ENCODE results near the gene PGM2. TPM values are rescaled to one million over a fixed set of nuclear protein-coding genes. Genes with fewer than 3 reads are reported as not detected.

Gene PGM2
- total RNA-seq, 1 donor from 2014 or later = 43.0 TPM

GRCh38 chr4:37896206-37896860 is 69.8 kb downstream of the PGM2 start:
- no peak overlapping the region for H3K27ac Mint-ChIP-seq
- H3K9me3 Mint-ChIP-seq = no peaks in the 10 kb centered on the region
- H3K36me3 Mint-ChIP-seq (ENCODE audit: low read depth) = peaks cover 5% of the 10 kb centered on the region
- intact Hi-C loops (cut with micrococcal nuclease) = no loop called here
- DNase-seq (ENCODE audit: low spot score) = no peak
- peaks cover 3% of the 10 kb centered on the region for H3K27me3 Mint-ChIP-seq (ENCODE audit: insufficient read depth)
- H3K4me3 Mint-ChIP-seq = no peak overlapping the region
- H3K4me1 Mint-ChIP-seq (ENCODE audit: low read depth) = peaks cover 53% of the 10 kb centered on the region

DNA sequence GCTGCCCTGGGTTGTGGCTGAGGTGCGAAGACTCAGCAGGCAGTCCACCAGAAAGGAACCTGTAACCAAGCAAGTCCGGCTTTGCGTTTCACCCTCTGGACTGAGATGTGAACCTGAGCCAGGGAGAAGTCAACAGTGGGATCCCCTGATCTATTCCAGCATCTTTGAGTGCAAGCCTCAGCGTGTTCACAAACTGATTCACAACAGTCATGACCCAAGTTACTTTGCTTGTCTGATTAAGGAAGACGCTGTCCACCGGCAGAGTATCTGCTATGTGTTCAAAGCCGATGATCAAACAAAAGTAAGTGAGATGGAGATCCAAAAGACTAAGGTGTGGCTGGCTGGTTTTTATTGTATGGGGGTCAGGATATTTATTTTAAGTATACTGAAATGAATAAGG is 75.7 kb downstream of the PGM2 start:
- H3K27ac Mint-ChIP-seq = no peak overlapping the region
- H3K27me3 Mint-ChIP-seq (ENCODE audit: insufficient read depth) = no peaks in the 10 kb centered on the region
- H3K4me1 Mint-ChIP-seq (ENCODE audit: low read depth) = peaks cover 20% of the 10 kb centered on the region
- intact Hi-C loops (cut with micrococcal nuclease) = no loop called here
- H3K9me3 Mint-ChIP-seq = no peaks in the 10 kb centered on the region
- no peak overlapping the region for H3K4me3 Mint-ChIP-seq
- H3K36me3 Mint-ChIP-seq (ENCODE audit: low read depth) = peaks cover 20% of the 10 kb centered on the region
- no peak for DNase-seq (ENCODE audit: low spot score)

GRCh38 chr4:37902738-37903693 is 76.5 kb downstream of the PGM2 start:
- H3K4me1 Mint-ChIP-seq (ENCODE audit: low read depth) = peaks cover 15% of the 10 kb centered on the region
- no peak for DNase-seq (ENCODE audit: low spot score)
- intact Hi-C loops (cut with micrococcal nuclease) = no loop called here
- peaks cover 22% of the 10 kb centered on the region for H3K36me3 Mint-ChIP-seq (ENCODE audit: low read depth)
- H3K27me3 Mint-ChIP-seq (ENCODE audit: insufficient read depth) = no peaks in the 10 kb centered on the region
- H3K4me3 Mint-ChIP-seq = no peak overlapping the region
- H3K9me3 Mint-ChIP-seq = no peaks in the 10 kb centered on the region
- H3K27ac Mint-ChIP-seq = no peak overlapping the region

- Mint-ChIP-seq H3K27ac (no peak overlapping the region), H3K4me1 (ENCODE audit: low read depth) (peaks cover 12% of the 10 kb centered on the region), H3K36me3 (ENCODE audit: low read depth) (peaks cover 22% of the 10 kb centered on the region), H3K9me3 (no peaks in the 10 kb centered on the region), H3K27me3 (ENCODE audit: insufficient read depth) (no peaks in the 10 kb centered on the region), H3K4me3 (no peak overlapping the region)
- no peak for DNase-seq (ENCODE audit: low spot score)
- intact Hi-C loops (cut with micrococcal nuclease) = no loop called here
These were observed 77.4 kb downstream of the PGM2 start for GRCh38 chr4:37903901-37904300.

DNA sequence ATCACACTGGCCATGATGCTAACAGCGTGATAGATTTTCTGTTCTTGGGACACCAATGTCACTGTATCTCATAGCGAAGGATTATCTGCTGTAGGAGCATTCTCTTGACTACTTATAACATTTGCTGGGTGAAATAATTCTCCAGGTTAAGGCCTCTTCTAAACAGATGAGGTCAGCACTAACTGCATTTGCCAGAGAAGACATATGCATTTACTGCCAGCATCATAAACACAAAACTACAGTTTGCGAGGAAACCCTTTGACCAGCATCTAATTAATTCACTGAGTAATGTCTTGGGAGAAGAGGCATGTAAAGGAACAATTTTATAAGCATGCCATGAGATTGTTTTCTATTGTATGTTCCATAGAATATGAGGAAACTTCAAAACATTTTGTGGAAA is 78.3 kb downstream of the PGM2 start:
- peaks cover 19% of the 10 kb centered on the region for H3K36me3 Mint-ChIP-seq (ENCODE audit: low read depth)

DNA sequence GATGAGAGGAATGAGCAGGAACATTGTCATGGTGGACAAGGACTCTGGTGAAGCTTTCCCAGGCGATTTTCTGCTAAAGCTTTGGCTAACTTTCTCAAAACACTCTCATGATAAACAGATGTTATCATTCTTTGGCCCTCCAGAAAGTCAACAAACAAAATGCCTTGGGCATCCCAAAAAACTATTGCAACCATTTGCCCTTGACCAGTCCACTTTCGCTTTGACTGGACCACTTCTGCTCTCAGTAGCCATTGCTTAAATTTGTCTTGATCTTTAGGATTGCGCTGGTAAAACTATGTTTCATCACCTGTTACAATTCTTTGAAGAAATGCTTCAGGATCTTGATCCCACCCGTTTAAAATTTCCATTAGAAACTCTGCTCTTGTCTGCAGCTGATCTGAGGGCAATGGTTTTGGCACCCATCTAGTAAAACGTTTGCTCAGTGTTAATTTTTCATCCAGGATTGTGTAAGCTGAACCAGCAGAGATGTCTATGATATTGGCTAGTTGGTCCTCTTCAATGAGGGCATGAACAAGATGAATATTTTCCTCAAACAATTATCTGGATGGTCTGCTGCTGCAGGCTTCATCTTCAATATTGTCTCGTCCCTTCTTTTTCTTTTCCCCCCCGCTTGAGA is 79.2 kb downstream of the PGM2 start:
- intact Hi-C loops (cut with micrococcal nuclease) = no loop called here
- Mint-ChIP-seq H3K4me3 (no peak overlapping the region), H3K36me3 (ENCODE audit: low read depth) (peaks cover 17% of the 10 kb centered on the region)

More for the DNA sequence above, 78.3 kb downstream of the PGM2 start:
- H3K27me3 Mint-ChIP-seq (ENCODE audit: insufficient read depth) = no peaks in the 10 kb centered on the region
- no peak overlapping the region for H3K27ac Mint-ChIP-seq
- intact Hi-C loops (cut with micrococcal nuclease) = no loop called here
- H3K4me3 Mint-ChIP-seq = no peak overlapping the region
- H3K4me1 Mint-ChIP-seq (ENCODE audit: low read depth) = peaks cover 5% of the 10 kb centered on the region
- no peak for DNase-seq (ENCODE audit: low spot score)
- no peaks in the 10 kb centered on the region for H3K9me3 Mint-ChIP-seq

GRCh38 chr4:37908488-37909331 is 82.2 kb downstream of the PGM2 start:
- no peak overlapping the region for H3K27ac Mint-ChIP-seq
- H3K4me1 Mint-ChIP-seq (ENCODE audit: low read depth) = peaks cover 2% of the 10 kb centered on the region
- peaks cover 7% of the 10 kb centered on the region for H3K36me3 Mint-ChIP-seq (ENCODE audit: low read depth)
- no peak for DNase-seq (ENCODE audit: low spot score)
- no peak overlapping the region for H3K4me3 Mint-ChIP-seq
- intact Hi-C loops (cut with micrococcal nuclease) = no loop called here
- no peaks in the 10 kb centered on the region for H3K27me3 Mint-ChIP-seq (ENCODE audit: insufficient read depth)
- no peaks in the 10 kb centered on the region for H3K9me3 Mint-ChIP-seq

More for the DNA sequence above, 79.2 kb downstream of the PGM2 start:
- Mint-ChIP-seq H3K9me3 (no peaks in the 10 kb centered on the region), H3K27ac (no peak overlapping the region), H3K4me1 (ENCODE audit: low read depth) (peaks cover 5% of the 10 kb centered on the region), H3K27me3 (ENCODE audit: insufficient read depth) (no peaks in the 10 kb centered on the region)
- no peak for DNase-seq (ENCODE audit: low spot score)

- Mint-ChIP-seq H3K27ac (no peak overlapping the region), H3K27me3 (ENCODE audit: insufficient read depth) (no peaks in the 10 kb centered on the region), H3K4me3 (no peak overlapping the region), H3K36me3 (ENCODE audit: low read depth) (peaks cover 7% of the 10 kb centered on the region), H3K9me3 (no peaks in the 10 kb centered on the region), H3K4me1 (ENCODE audit: low read depth) (no peaks in the 10 kb centered on the region)
- intact Hi-C loops (cut with micrococcal nuclease) = no loop called here
- no peak for DNase-seq (ENCODE audit: low spot score)
These were observed 83.0 kb downstream of the PGM2 start for GRCh38 chr4:37909332-37910090.

DNA sequence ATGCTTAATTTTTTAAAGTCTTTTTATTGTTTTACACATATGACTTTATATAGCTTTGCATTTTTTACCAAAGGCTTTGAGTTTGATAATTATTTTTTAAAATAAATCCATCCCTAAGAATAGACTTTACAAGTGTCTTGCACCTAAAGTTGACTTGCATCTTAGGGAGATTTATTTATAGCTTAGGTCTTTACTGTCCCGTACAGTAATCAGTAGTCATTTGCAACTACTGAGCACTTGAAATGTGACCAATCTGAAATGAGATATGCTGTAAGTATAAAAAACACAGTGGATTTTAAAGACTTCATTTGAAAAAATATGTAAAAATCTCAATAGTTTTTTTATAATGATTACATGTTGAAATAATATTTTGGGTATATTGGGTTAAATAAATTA is 83.6 kb downstream of the PGM2 start:
- no peak for DNase-seq (ENCODE audit: low spot score)
- intact Hi-C loops (cut with micrococcal nuclease) = no loop called here
- H3K9me3 Mint-ChIP-seq = no peaks in the 10 kb centered on the region
- H3K36me3 Mint-ChIP-seq (ENCODE audit: low read depth) = peaks cover 7% of the 10 kb centered on the region
- no peaks in the 10 kb centered on the region for H3K27me3 Mint-ChIP-seq (ENCODE audit: insufficient read depth)
- H3K4me1 Mint-ChIP-seq (ENCODE audit: low read depth) = no peaks in the 10 kb centered on the region
- no peak overlapping the region for H3K4me3 Mint-ChIP-seq
- no peak overlapping the region for H3K27ac Mint-ChIP-seq

Other genes with a start within 250 kb of the PGM2 start
- gene RELL1, start 140.3 kb upstream of the PGM2 start, total RNA-seq = 21.0 and 21.4 TPM in 2 replicates
- gene TBC1D1, start 64.4 kb downstream of the PGM2 start, total RNA-seq = 50.2 and 52.6 TPM in 2 replicates
- gene PTTG2, start 133.7 kb downstream of the PGM2 start, total RNA-seq = 0.29 and 0.66 TPM in 2 replicates